Sigmoid colon (tissue), 7 donors: ENCODE data around the gene RNF149. TPM values are rescaled to one million over a fixed set of nuclear protein-coding genes. Genes with fewer than 3 reads are reported as not detected.

ENCODE experiments used
- DNase-seq: peaks from one replicate; pipeline ENCODE4 v3.0.0-alpha.2; 2019
- H3K27ac ChIP-seq, 4 donors: fragments of 200-600 bp; sonication (generic); one replicate each; pipeline ENCODE4 v1.5.1; 2016 to 2019; ENCODE audit warnings: mild to moderate bottlenecking in 1 of 4
- H3K27me3 ChIP-seq, 3 donors: fragments of 200-600 bp; sonication (generic); one replicate each; pipeline ENCODE4 v1.5.1; 2019; ENCODE audit warnings: mild to moderate bottlenecking in 1 of 3
- H3K36me3 ChIP-seq, 4 donors: fragments of 200-600 bp; sonication (generic); one replicate each; pipeline ENCODE4 v1.5.1; 2016 to 2019
- H3K4me1 ChIP-seq, 4 donors: fragments of 200-600 bp; sonication (generic); one replicate each; pipeline ENCODE4 v1.5.1; 2017 to 2019
- H3K4me3 ChIP-seq, 4 donors: fragments of 200-600 bp; sonication (generic); one replicate each; pipeline ENCODE4 v1.5.1; 2017 to 2019; ENCODE audit warnings: mild to moderate bottlenecking in 2 of 4, moderate library complexity in 1 of 4
- H3K9me3 ChIP-seq, 4 donors: fragments of 200-600 bp in 3 of 4; sonication (generic) in 3 of 4; one replicate each; pipeline versions ENCODE4 v1.5.1 to v1.6.1; 2013 to 2019
- CTCF ChIP-seq, 4 experiments: fragments of 450-650 bp in 3 of 4; fragments of 200-600 bp in 1 of 4; IDR thresholded peaks; one replicate each; pipeline ENCODE4 v1.5.1; 2016 to 2019; ENCODE audit warnings: antibody characterized with exemption in 4 of 4, mild to moderate bottlenecking in 3 of 4, moderate library complexity in 2 of 4
- EP300 ChIP-seq, 4 donors: sonication (generic); formaldehyde crosslinking; IDR thresholded peaks; one replicate each; pipeline ENCODE4 v1.6.1; 2017; ENCODE audit warnings: antibody characterized with exemption in 4 of 4
- POLR2A ChIP-seq, 2 donors: fragments of 450-650 bp; IDR thresholded peaks; one replicate each; pipeline ENCODE4 v1.6.1; 2016; ENCODE audit warnings: antibody characterized with exemption in 2 of 2, mild to moderate bottlenecking in 2 of 2, moderate library complexity in 2 of 2
- POLR2AphosphoS5 ChIP-seq, 4 donors: sonication (generic); formaldehyde crosslinking; IDR thresholded peaks; one replicate each; pipeline ENCODE4 v1.6.1; 2017; ENCODE audit warnings: antibody characterized with exemption in 4 of 4
- WGBS, 2 donors: extraction: QIAGEN DNeasy Blood & Tissue Kit; methylation state at CpG; one replicate each; pipeline ENCODE4 v1.1.7; 2013; 5-methylcytosine and 5-hydroxymethylcytosine counted together
- intact Hi-C: fragments of 100-400 bp; cut with DNase I; formaldehyde crosslinking; loops from one replicate; pipeline ENCODE4 v1.15.1; 2023
- polyA plus RNA-seq, 3 donors: library from polyadenylated mRNA; stranded (reverse); fragments of 200-250 nt; gene quantifications; one replicate each; pipeline ENCODE4 v1.2.3, GENCODE V29; 2013
- total RNA-seq, 4 donors: library from RNA; depleted of rRNA; stranded (reverse); fragments of >200 nt; gene quantifications; one replicate each; pipeline ENCODE4 v1.1.0, GENCODE V29; 2016
- donor health status: healthy with polysubstance abuse.
- donor health status: Bipolar disorder and iron deficiency.
- donor health status: healthy.

Gene RNF149
- total and polyA plus RNA-seq, 7 donors = 11.4 to 65.4 (median 40.0) TPM

- DNase-seq = no peak
- WGBS, 2 donors = 41 to 71% methylated on average over 7 of the region's 7 CpGs
- no peak overlapping the region for H3K27ac ChIP-seq
- no peak overlapping the region for H3K4me3 ChIP-seq
- no peaks in the 10 kb centered on the region for H3K27me3 ChIP-seq
- intact Hi-C loops = no loop called here
- no peaks in the 10 kb centered on the region for H3K9me3 ChIP-seq
- peaks cover 0 to 21% (median 15%) of the 10 kb centered on the region in 4 donors for H3K4me1 ChIP-seq
- no peaks in the 10 kb centered on the region for H3K36me3 ChIP-seq
- TF ChIP-seq POLR2AphosphoS5 (IDR thresholded peaks at IDR 0.05) (no peak), POLR2A (IDR thresholded peaks at IDR 0.05) (no peak), EP300 (IDR thresholded peaks at IDR 0.05) (no peak), CTCF (IDR thresholded peaks at IDR 0.05) (no peak)
Observed at GRCh38 chr2:101310834-101311695, 2.6 kb upstream of the RNF149 start.

GRCh38 chr2:101310090-101310833 lies 1.8 kb upstream of the RNF149 start:
- intact Hi-C loops = no loop called here
- no peaks in the 10 kb centered on the region for H3K36me3 ChIP-seq
- H3K27ac ChIP-seq = peak overlapping the region in 1 of 4 donors; percentile 90
- H3K4me3 ChIP-seq = no peak overlapping the region
- peaks cover 0 to 29% (median 23%) of the 10 kb centered on the region in 4 donors for H3K4me1 ChIP-seq
- WGBS, 2 donors = 65 to 84% methylated on average over 10 of the region's 10 CpGs
- DNase-seq = no peak
- H3K9me3 ChIP-seq = no peaks in the 10 kb centered on the region
- TF ChIP-seq CTCF (IDR thresholded peaks at IDR 0.05) (no peak), POLR2A (IDR thresholded peaks at IDR 0.05) (no peak), POLR2AphosphoS5 (IDR thresholded peaks at IDR 0.05) (no peak)
- no peaks in the 10 kb centered on the region for H3K27me3 ChIP-seq

GRCh38 chr2:101307950-101308431 lies 510 bp downstream of the RNF149 start:
- no peak for TF ChIP-seq EP300 (IDR thresholded peaks at IDR 0.05)
- TF ChIP-seq CTCF (IDR thresholded peaks at IDR 0.05) = no peak
- TF ChIP-seq POLR2AphosphoS5 (IDR thresholded peaks at IDR 0.05) = no peak
- no peak for TF ChIP-seq POLR2A (IDR thresholded peaks at IDR 0.05)
- Histone ChIP-seq H3K27me3 (no peaks in the 10 kb centered on the region), H3K27ac (peak overlapping the region; percentile 86 to 91 (median 90)), H3K36me3 (no peaks in the 10 kb centered on the region), H3K9me3 (no peaks in the 10 kb centered on the region), H3K4me1 (peaks cover 0 to 46% (median 36%) of the 10 kb centered on the region in 4 donors), H3K4me3 (peak overlapping the region; percentile 68 to 93 (median 91))
- intact Hi-C loops = loop anchor here (2.0 kb wide), 1 partner anchor 55 kb away; the partner anchor contains the start of gene CNOT11
- DNase-seq = peak; percentile 70
- WGBS, 2 donors = 1% methylated on average over 57 of the region's 57 CpGs

GRCh38 chr2:101307503-101307902 lies 998 bp downstream of the RNF149 start:
- Histone ChIP-seq H3K27ac (peak overlapping the region; percentile 86 to 91 (median 90)), H3K4me1 (peaks cover 0 to 46% (median 36%) of the 10 kb centered on the region in 4 donors)
- intact Hi-C loops = no loop called here

More at GRCh38 chr2:101307503-101307902, 998 bp downstream of the RNF149 start:
- 10 to 41% methylated on average over 9 of the region's 9 CpGs for WGBS, 2 donors
- Histone ChIP-seq H3K36me3 (no peaks in the 10 kb centered on the region), H3K4me3 (peak overlapping the region; percentile 68 to 93 (median 91)), H3K9me3 (no peaks in the 10 kb centered on the region), H3K27me3 (no peaks in the 10 kb centered on the region)
- no peak for DNase-seq
- no peak for TF ChIP-seq CTCF (IDR thresholded peaks at IDR 0.05)
- no peak for TF ChIP-seq POLR2AphosphoS5 (IDR thresholded peaks at IDR 0.05)
- TF ChIP-seq POLR2A (IDR thresholded peaks at IDR 0.05) = no peak
- no peak for TF ChIP-seq EP300 (IDR thresholded peaks at IDR 0.05)
